ENCODE measurements around the gene IDI1. TPM values are rescaled to one million over a fixed set of nuclear protein-coding genes. Genes with fewer than 3 reads are reported as not detected.
"Not testable (repeated sequence)": the region's sequence is repeated elsewhere in the genome, so short reads cannot be mapped to it uniquely, and the experiment has no call there.

The IDI1 gene
- total RNA-seq, 1 donor from 2014 or later: 42.9 TPM

- no peaks in the 10 kb centered on the region for H3K4me1 Mint-ChIP-seq
- no peak for DNase-seq (ENCODE audit: low spot score in 2 of 2, unreplicated experiment in 2 of 2)
- no peaks in the 10 kb centered on the region for H3K27me3 Mint-ChIP-seq (ENCODE audit: low read depth)
- peaks cover 33% of the 10 kb centered on the region for H3K36me3 Mint-ChIP-seq
- no peaks in the 10 kb centered on the region for H3K9me3 Mint-ChIP-seq
- H3K27ac Mint-ChIP-seq: no peak overlapping the region
- no peak overlapping the region for H3K4me3 Mint-ChIP-seq
- TF ChIP-seq CTCF (IDR thresholded peaks at IDR 0.05; ENCODE audit: unreplicated experiment): no peak
Measured at GRCh38 chr10:1020460-1020859, 28.5 kb downstream of the IDI1 start.

GRCh38 chr10:1019362-1019761 is 29.6 kb downstream of the IDI1 start:
- Mint-ChIP-seq H3K27me3 (ENCODE audit: low read depth) (no peaks in the 10 kb centered on the region), H3K4me3 (no peak overlapping the region), H3K9me3 (no peaks in the 10 kb centered on the region)

GRCh38 chr10:1015688-1016087 is 33.2 kb downstream of the IDI1 start:
- Mint-ChIP-seq H3K4me3 (no peak overlapping the region), H3K4me1 (no peaks in the 10 kb centered on the region), H3K9me3 (no peaks in the 10 kb centered on the region), H3K27me3 (ENCODE audit: low read depth) (no peaks in the 10 kb centered on the region), H3K27ac (no peak overlapping the region), H3K36me3 (peaks cover 58% of the 10 kb centered on the region)
- no peak for TF ChIP-seq CTCF (IDR thresholded peaks at IDR 0.05; ENCODE audit: unreplicated experiment)
- no peak for DNase-seq (ENCODE audit: low spot score in 2 of 2, unreplicated experiment in 2 of 2)

More at GRCh38 chr10:1019362-1019761, 29.6 kb downstream of the IDI1 start:
- Mint-ChIP-seq H3K36me3 (peaks cover 38% of the 10 kb centered on the region), H3K27ac (no peak overlapping the region), H3K4me1 (no peaks in the 10 kb centered on the region)
- DNase-seq (ENCODE audit: low spot score in 2 of 2, unreplicated experiment in 2 of 2): no peak
- no peak for TF ChIP-seq CTCF (IDR thresholded peaks at IDR 0.05; ENCODE audit: unreplicated experiment)

GRCh38 chr10:1011696-1012095 is 37.2 kb downstream of the IDI1 start:
- H3K4me3 Mint-ChIP-seq: no peak overlapping the region
- H3K36me3 Mint-ChIP-seq: peaks cover 54% of the 10 kb centered on the region
- TF ChIP-seq CTCF (IDR thresholded peaks at IDR 0.05; ENCODE audit: unreplicated experiment): no peak
- H3K27ac Mint-ChIP-seq: no peak overlapping the region
- no peaks in the 10 kb centered on the region for H3K27me3 Mint-ChIP-seq (ENCODE audit: low read depth)
- H3K4me1 Mint-ChIP-seq: peaks cover 2% of the 10 kb centered on the region
- H3K9me3 Mint-ChIP-seq: no peaks in the 10 kb centered on the region
- no peak for DNase-seq (ENCODE audit: low spot score in 2 of 2, unreplicated experiment in 2 of 2)

- Mint-ChIP-seq H3K4me1 (peaks cover 2% of the 10 kb centered on the region), H3K9me3 (no peaks in the 10 kb centered on the region), H3K4me3 (no peak overlapping the region), H3K36me3 (peaks cover 56% of the 10 kb centered on the region), H3K27me3 (ENCODE audit: low read depth) (no peaks in the 10 kb centered on the region), H3K27ac (no peak overlapping the region)
- DNase-seq (ENCODE audit: low spot score in 2 of 2, unreplicated experiment in 2 of 2): no peak
- TF ChIP-seq CTCF (IDR thresholded peaks at IDR 0.05; ENCODE audit: unreplicated experiment): no peak
Measured at GRCh38 chr10:1010703-1011102, 38.2 kb downstream of the IDI1 start.

- not testable (repeated sequence) for H3K27ac Mint-ChIP-seq; H3K27me3 Mint-ChIP-seq (ENCODE audit: low read depth); H3K9me3 Mint-ChIP-seq; DNase-seq (ENCODE audit: low spot score in 2 of 2, unreplicated experiment in 2 of 2); H3K4me3 Mint-ChIP-seq; H3K4me1 Mint-ChIP-seq
- H3K36me3 Mint-ChIP-seq: peaks cover 60% of the 10 kb centered on the region
Measured at GRCh38 chr10:1009947-1010346, 39.0 kb downstream of the IDI1 start.

Data from mesothelial cell of epicardium (in vitro differentiated cells).